Measurements from ENCODE around the gene UBE2J1.

UBE2J1 gene

DNA sequence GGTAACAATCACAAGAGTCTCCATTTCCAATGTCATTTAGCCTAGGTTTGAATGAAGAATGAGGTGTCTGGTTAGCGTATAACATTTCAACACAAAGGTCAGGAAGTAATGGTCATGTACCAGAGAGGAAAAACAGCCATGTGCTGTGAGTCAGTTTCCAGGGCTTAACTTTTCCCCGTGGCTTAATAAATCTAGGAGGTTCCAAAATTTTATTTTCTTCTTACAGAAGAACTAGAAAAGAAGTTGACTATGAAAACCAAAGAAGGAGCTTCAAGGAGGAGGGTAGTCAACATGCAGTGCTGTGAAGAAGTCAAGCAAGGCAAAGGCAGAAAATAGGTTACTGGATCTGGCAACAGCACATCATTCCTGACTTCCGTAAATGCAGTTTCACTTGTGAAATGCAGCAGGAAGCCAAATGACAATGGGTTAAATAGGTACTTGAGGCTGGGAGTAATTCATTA, 29.0 kb downstream of the UBE2J1 start:
- CTCF ChIA-PET = interaction anchor here (1.5 to 1.6 kb wide), 2 partner anchors 8 to 44 kb away, joined by 7 to 8 read pairs; partner anchors contain the start of gene GABRR2
- TF ChIP-seq ZNF302 (tag by site-specific recombination; IDR thresholded peaks at IDR 0.05; ENCODE audit: low read depth) (no peak), ZNF791 (tag by site-specific recombination; IDR thresholded peaks at IDR 0.05) (no peak), ZNF335 (tag by site-specific recombination; conservative IDR thresholded peaks at IDR 0.05) (no peak), ZNF76 (tag by site-specific recombination; IDR thresholded peaks at IDR 0.05; ENCODE audit: borderline replicate concordance, low read depth) (no peak), KLF1 (tag by site-specific recombination; IDR thresholded peaks at IDR 0.05) (no peak), ZNF704 (tag by site-specific recombination; IDR thresholded peaks at IDR 0.05) (no peak), ZNF214 (tag by site-specific recombination; IDR thresholded peaks at IDR 0.05; ENCODE audit: borderline replicate concordance) (no peak), ZNF585B (tag by site-specific recombination; IDR thresholded peaks at IDR 0.05) (no peak), SCRT2 (tag by site-specific recombination; IDR thresholded peaks at IDR 0.05) (no peak), ZNF660 (tag by site-specific recombination; IDR thresholded peaks at IDR 0.05) (no peak), ZNF132 (tag by site-specific recombination; IDR thresholded peaks at IDR 0.05; ENCODE audit: borderline replicate concordance) (no peak), ZNF114 (tag by site-specific recombination; IDR thresholded peaks at IDR 0.05) (no peak)
- TF ChIP-seq, protein P1, sequence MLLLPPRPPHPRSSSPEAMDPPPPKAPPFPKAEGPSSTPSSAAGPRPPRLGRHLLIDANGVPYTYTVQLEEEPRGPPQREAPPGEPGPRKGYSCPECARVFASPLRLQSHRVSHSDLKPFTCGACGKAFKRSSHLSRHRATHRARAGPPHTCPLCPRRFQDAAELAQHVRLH (tag by site-specific recombination; IDR thresholded peaks at IDR 0.05) = no peak
- Histone ChIP-seq H3K4me3 (ENCODE audit: low read depth, low read length) (no peak overlapping the region), H3K4me1 (ENCODE audit: control insufficient read depth, insufficient read depth, low read length) (no peaks in the 10 kb centered on the region), H3K36me3 (ENCODE audit: control insufficient read depth in 2 of 2, insufficient read depth in 1 of 2, low read length in 2 of 2) (peaks cover 0 to 17% of the 10 kb centered on the region in 2 experiments; a peak in 2 of 3 replicates), H3K9me3 (ENCODE audit: control insufficient read depth, insufficient read depth, low read depth, low read length) (no peaks in the 10 kb centered on the region), H3K27ac (ENCODE audit: extremely low read depth, low read depth, low read length) (no peak overlapping the region)
- POLR2A ChIA-PET = interaction anchor here (1.4 kb wide), 1 partner anchor 26 kb away, joined by 4 read pairs; no protein-coding TSS in a partner anchor

DNA sequence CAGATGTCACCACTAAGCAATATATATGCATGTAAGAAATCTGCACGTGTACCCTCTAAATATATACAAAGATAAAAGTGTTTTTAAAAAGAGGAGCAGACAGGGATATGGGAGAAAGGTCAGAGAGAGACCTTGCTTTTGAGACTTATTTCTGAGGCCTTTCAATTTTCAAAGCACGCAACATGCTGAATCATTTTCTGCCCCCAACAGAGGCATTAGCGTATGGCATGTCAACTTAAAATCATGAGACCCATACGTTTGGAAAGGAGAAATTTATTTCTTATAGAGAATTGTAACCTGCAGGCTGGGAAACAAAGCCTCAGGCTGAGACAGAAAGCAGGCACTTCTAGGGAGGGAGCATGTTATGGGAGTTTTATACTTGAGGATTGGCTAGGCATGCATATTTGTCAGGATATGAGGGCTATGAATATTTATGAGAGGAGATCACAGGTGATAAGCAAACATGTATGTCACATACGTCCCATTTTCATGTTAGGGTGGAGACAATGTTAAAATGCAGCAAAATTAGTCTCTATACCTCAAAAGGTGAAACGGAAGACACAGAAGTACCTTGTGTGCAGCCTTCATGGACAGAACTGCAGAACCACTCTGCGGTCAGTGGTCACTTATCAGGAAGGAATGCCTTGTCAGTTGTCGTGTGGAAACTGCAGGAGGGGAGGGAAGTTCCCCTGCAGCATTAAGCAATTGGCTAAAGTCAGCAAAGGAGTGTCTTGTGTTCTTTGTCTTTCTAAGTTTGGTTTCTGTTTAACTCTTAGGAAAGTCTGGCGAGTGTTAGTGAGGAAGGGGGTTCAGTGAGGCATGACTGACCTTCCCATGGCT, 31.2 kb downstream of the UBE2J1 start:
- CTCF ChIA-PET = interaction anchor here (0.7 to 1.0 kb wide), 2 partner anchors 34 to 47 kb away, joined by 3 to 4 read pairs; no protein-coding TSS in a partner anchor

More for the DNA sequence above, 31.2 kb downstream of the UBE2J1 start:
- POLR2A ChIA-PET = no interaction called here
- Histone ChIP-seq H3K36me3 (ENCODE audit: control insufficient read depth in 2 of 2, insufficient read depth in 1 of 2, low read length in 2 of 2) (peaks cover 0 to 3% of the 10 kb centered on the region in 2 experiments; a peak in 1 of 3 replicates), H3K4me3 (ENCODE audit: low read depth, low read length) (no peak overlapping the region), H3K4me1 (ENCODE audit: control insufficient read depth, insufficient read depth, low read length) (no peaks in the 10 kb centered on the region), H3K27ac (ENCODE audit: extremely low read depth, low read depth, low read length) (no peak overlapping the region), H3K9me3 (ENCODE audit: control insufficient read depth, insufficient read depth, low read depth, low read length) (no peaks in the 10 kb centered on the region)
- TF ChIP-seq ZNF16 (tag by site-specific recombination; IDR thresholded peaks at IDR 0.05; ENCODE audit: low read depth) (no peak), BCL6B (tag by site-specific recombination; IDR thresholded peaks at IDR 0.05) (no peak), ZFHX2 (tag by site-specific recombination; conservative IDR thresholded peaks at IDR 0.05) (no peak), ZNF221 (tag by site-specific recombination; IDR thresholded peaks at IDR 0.05; ENCODE audit: borderline replicate concordance) (no peak), SALL2 (tag by site-specific recombination; IDR thresholded peaks at IDR 0.05; ENCODE audit: borderline replicate concordance) (no peak), ZNF302 (tag by site-specific recombination; IDR thresholded peaks at IDR 0.05; ENCODE audit: low read depth) (no peak), ZNF274 (IDR thresholded peaks at IDR 0.05; ENCODE audit: low read length) (no peak), ZNF274 (tag by site-specific recombination; IDR thresholded peaks at IDR 0.05; ENCODE audit: borderline replicate concordance) (no peak), ZNF704 (tag by site-specific recombination; IDR thresholded peaks at IDR 0.05) (no peak)

Data from HEK293 (cell line).